ENCODE measurements around the gene RAG1.
A peak's percentile ranks its signal among the peaks of the same experiment; 100 is the strongest.

RAG1 gene

DNA sequence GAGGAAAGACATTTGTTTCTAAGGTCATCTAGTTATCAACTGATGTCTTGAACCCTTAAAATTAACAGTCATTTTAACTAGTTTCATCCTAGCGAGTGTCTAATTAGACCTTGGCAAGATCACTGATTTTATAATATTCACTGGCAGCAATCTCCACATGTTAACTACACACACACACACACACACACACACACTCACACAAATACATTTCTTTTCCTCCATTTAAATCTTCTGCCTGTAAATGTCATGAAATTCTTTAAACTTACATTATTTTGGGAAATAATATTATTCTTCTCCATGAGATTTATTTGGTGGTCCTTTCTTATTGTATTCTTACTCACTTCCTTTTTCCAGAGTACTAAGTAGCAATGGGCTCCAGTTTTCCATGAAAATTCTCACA is 23.6 kb downstream of the RAG1 start:
- DNase-seq: no peak

DNA sequence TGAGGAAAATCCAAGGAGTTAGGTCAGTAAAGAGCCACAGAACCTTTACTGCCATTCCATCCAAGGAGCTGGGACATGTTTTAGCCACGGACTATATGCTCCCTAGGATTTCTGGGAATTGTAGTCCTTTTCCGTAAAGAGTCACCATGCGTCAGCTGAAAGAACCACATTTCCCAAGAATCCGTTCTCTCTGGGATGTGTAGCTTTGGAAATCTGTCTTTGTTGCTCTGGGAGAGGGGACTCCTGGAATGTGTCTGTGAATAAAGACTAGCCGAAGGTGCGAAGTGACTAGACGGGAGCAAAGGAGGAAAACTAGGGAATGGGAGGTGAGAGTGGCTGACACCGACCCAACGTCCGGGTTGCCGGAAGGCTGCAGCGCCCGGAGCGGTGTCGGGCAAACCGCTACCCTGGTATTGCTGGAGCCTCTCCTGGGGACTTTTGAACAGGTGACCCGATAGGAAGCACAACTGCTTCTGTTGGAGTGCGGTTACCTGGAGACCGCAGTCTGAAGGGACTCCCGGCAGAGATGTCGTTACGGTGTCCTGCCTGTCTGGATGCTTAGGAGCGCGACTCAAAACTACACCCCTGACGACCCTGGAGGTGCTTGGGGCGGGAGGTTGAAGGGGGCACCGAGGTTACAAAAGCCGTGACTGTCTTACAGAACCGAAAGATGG is 26.6 kb downstream of the RAG1 start, which contains the start of gene IFTAP:
IFTAP (plus strand) TSS at position 187 of the 674 bp plus-strand sequence. CDS start 15,602 bp downstream, outside the sequence.
- DNase-seq: peak; percentile 89

DNA sequence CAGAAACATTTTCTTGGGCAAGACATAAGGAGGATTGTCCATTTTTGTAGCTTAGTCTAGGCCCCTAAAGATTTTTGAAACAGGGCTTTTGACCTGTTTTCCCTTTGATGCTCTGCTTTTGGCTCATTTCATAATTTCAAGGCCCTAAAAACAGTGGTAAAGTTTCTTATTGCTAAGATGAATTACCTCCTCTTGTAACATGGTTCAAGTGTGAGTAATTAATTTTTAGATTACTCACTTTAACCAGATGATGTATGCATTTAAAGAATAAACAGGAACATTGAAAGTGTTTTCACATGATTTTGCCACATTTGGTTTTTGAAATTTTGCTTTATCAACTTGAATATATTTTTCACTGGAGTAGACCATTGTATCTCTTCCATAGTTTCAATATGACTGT is 29.1 kb downstream of the RAG1 start:
- DNase-seq: no peak

DNA sequence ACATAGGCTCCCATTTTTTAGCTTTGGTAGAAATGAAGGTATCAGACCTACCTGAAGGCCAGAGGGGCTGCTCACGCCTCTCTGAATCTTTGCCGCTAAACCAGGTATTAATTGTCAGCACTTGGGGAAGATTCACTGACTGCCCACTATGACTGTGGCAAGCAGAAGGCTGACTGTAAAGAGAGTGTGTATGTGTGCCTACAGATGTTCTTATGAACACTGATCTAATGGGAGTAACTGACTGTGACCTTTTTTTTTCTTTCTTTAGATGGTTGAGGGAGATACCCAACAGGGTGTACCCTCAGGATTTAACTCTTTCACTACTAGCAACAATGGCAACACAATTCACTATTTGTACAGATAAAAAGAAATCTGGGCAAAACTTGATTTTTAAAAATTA is 30.2 kb downstream of the RAG1 start, which contains the start of gene RAG2:
RAG2 (minus strand) TSS at position 186 of the 400 bp plus-strand sequence. CDS start 4,068 bp downstream, outside the sequence.
- DNase-seq: no peak

DNA sequence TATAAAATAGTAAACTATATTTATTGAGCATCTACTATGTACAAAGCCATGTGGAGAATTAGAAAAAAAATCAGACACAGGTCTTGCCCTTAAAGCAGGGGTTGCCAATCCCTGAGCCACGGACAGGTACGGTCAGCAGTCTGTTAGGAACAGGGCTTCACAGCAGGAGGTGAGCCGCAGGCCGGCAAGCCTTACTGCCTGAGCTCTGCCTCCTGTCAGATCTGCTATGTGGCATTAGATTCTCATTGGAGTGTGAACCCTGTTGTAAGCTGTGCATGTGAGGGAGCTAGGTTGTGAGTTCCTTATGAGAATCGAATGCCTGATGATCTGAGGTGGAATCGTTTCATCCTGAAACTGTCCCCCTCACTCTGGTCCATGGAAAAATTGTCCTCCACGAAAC is 32.4 kb downstream of the RAG1 start:
- no peak for DNase-seq

DNA sequence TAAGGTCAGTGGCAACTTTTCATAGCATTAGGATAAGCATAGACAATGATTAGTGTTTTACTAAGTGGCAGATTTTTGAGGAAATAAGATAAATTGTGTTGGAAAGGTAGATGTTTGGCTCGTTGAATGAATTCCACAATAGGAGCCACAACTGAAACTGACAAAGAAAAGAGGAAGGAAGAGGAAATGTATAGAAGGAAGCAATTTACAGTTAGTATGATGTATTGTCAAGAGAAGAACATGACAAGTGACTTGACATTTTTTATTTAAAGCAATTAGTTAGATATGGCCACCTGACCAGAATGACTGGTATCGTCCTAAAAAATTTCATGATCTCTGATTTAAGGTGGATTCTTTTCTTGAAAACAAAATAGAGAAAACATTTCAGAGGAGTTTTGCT is 33.3 kb downstream of the RAG1 start:
- no peak for DNase-seq

DNA sequence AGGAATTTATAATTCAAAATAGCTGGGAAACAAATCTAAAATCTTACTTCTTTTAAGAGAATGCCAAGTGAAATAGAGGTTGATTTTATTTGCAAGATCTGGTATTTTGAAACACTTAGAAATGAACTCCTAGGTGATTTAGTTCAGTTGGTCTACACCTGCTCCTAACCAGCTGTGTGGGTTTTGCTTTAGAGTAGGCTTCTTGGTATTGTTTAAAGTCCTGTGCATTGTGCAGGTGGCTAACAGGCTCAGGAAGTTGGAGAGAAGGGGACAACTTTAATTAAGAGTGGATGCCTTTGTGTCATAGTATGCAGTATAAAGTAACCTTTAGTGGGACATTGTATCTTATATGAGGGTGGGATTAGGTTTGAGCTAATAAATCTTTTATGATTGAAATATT is 34.3 kb downstream of the RAG1 start:
- DNase-seq: no peak

DNA sequence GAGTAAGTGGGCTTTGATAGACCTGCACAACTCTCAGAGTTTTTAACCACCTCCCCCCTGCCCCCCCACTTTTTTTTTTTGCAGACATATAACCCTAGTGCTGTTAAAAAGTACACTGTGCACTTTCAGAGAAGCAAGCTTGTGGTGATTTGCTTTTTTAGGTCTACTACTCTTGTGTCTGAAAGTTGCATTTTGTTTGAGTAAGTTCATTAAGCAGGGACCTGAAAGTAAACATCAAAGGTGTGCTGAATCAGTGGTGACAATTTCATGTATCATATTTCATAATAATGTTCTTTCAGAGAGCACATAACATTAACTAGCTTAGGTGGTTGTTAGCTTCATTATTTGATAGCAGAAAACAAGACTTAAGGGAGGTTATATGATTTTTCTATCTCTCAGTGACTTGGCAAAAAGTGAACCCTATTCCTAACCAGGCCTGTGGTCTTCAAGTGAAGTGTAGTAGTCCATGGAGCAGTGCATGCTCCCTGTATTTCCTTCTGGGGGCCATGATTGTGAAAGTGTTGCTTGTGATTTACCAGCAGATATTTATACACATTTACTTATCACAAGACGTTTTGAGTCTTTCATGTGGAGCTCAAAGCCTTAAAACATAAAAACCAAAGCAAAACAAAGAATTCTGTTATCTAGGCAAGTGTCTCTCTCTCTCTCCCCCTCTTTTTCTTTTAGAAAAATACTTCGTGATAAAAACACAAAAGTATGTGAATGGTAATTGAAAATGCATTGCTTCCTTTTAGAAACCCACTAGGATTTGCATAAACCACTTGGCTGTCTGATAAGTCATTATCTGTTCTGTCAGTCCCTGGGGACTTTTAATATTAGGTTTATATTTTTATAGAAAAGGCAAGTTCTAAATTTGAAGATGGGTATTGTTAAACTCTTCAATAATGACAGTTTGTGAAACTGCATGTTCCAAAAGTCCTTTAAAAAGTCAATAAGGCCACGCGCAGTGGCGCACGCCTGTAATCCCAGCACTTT is 37.7 kb downstream of the RAG1 start:
- no peak for DNase-seq

DNA sequence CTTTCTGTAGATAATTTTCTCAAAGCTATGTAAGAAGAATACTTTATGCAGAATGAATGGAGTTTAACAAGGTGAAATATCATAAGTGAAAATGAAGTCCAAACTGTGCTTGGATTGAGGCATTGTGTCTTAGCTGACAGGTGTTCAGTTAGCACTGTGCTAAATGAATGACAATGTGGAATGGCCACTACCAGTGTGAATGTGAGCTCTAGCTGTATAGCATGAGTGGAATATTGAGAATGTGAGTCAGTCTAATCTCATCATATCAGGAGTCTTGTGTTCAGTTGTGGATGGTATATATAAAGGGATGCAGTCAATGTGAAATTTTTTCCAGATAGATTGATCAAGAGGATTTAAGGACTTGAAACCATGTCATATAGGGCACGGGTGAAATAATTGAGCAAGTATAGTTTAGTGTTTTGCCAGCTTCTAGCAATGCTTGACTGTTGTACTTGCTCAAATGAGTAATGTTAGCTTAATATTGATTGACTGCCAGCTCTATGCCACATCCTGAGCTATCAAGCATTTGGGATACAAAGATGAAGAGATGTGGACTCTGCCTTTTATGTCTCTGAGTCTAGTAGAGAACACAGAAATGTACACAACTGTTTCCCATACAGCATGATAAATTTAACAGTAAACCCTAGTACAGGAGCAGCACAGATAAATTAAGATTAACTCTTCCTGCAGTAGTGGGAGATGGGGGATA is 40.8 kb downstream of the RAG1 start:
- no peak for DNase-seq

DNA sequence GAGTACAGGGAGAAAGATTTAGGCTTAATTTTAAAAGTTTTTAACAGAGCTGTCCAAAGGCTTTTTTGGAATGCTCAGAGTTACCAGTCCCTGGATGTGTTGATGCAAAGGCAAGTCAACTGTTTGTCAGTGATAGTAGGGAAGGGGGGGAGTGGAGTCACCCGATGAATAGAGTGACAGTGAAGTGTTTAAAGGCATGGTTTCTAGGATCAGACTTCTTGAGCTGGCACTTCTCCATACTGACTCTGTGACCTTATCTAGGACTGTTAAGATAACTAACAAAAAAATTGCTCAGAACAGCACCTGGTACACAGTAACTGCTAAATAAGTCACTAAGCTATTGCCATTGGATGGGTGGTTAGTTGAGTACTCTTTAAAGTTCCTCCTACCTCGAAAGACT is 41.6 kb downstream of the RAG1 start:
- DNase-seq: no peak

DNA sequence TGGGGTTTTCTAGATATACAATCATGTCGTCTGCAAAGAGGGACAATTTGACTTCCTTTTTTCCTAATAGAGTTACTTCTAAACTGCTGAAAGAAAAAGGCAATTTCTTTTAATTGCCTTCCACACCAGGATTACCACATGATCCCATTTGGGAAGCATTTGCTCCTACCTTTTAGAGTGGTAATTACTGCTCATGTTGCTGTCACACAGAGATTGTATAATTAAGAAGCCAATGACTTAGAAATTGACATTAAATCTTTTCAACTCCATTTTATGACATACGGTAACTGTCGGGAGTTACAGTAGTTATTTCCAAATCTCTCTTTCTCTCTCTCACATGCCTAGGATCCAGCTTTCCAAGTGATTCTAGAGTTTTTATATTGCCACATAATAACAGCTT is 48.0 kb downstream of the RAG1 start:
- DNase-seq: no peak

DNA sequence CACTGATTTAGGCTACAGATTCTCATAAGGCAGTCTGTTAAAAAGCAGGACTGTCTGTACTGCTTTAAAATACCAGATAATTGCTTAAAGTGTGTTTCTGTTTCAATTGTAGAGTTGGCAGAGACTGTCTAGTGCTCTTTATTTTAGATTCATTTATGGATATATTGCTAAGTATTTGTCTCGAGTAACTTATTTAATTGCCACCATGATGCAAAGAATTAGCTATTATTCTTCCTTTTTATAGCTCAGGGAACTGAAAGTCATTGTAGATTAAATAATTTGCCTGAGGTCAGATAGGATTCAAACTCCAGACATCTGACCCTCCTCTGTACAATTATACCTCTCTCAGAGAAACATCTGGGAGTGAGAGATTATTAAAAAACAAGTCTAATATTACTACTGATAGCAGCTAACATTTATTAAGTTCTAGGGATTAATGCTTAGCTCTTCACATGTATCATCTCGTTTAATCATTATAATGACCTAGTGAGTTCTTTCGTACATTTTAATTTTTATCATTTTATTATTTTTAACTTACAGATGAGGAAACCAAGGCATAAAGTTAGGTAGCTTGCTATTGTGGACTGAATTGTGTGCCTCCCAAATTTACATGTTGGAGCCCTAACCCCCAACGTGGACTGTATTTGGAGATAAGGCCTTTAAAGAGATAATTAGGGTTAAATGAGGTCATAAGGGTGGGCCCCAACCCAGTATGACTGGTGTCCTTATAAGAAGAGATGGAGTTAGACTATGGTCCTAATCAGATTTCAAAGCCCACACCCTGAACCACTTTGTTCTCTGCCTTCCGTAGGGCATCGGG is 49.9 kb downstream of the RAG1 start:
- no peak for DNase-seq

DNA sequence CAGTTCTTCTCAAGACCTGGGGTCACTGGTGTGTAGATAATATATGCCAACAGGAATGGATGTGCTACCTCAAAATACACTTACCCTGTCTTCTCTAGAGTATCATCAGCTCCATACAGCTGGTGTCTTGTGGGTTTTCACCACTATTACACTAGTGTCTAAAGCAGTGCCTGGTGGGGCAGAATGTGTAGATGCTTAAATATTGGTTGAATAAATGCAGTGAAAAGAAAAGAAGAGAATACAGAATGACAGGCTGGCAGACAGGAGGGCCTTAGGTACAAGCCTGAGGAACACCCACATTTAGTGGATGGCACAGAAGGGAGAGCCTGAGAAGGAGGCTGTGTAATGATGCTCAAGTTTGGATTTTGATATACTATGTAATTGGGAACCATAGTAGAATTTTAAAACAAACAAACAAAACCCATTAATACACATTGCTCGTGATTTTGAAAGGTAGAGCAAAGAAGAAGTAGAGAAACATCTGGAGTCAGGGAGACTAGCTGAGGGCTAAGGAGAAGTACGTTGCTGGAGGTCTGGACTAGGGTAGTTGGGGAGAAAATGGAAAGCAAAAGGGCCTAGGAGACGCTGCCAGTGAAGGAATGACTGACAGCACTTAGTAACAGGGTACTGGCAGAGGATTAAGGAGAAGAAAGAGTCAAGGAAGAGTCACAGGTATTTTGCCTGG is 50.7 kb downstream of the RAG1 start:
- no peak for DNase-seq

DNA sequence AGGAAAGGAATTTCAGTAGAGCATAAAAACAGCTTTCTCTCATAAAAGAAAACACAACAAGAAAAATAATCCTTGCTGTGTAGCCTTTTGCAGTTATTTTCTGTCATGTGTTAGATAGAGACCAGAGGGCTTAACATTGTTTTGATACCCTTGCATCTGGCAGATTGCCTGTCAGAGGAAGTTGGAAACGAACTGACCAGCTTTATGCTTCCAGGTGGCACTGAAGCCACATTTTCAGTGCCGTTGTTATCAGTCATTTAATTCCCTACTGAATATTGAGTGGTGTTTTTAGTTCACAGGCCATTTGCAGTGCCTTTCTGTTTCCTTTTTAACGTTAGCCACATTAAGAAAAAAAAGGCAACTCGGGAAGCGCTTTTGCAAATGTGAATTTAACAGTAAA is 51.7 kb downstream of the RAG1 start:
- DNase-seq: no peak

DNA sequence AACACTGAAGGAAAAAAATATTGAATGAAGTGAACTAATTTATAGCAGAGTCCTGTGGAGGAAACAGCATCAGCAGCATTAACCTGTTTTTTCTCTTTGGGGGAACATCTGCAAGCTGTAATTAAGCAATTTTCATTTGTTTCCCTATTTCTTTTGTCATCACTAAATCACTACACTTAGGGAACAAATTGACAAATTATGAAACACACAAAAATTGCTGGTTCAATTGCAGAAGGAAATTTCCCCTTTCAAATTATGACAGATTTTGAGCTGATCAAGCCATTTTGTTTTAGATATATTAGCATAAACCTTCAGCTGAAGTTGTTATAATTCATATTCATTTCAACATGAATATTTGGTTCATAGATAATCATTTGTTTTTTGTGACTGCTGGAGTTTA is 52.4 kb downstream of the RAG1 start:
- DNase-seq: no peak

DNA sequence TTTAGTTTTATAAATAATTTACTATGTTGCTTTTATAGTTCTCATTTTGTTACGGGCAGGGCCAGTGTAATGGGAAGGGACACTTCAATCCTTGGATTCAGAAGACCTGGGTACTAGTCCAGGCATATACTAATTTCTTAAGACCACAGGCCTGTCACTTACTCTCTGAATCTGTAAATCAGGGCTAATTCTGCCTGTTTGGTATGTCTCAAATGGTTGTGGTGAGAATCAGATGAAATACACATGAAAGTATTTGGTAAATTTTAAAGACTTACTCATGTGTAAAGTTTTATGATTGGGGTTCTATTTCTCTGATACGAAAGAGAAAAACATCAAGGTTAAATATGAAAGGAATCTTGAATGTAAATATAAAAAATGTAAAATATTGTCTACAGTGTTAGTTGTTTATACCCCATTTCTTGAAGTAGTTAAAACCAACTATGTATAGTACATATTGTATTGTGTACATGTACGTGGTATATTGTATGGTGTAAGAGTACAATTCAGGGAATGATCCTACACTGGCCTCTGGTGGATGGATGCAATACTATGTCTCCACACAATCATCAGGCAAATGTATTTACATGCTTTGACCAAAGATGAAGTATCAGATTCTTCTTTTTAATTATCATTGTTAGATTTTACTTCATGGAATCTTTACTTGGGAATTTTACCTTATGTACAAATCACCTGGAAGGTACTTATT is 54.8 kb downstream of the RAG1 start:
- no peak for DNase-seq

DNA sequence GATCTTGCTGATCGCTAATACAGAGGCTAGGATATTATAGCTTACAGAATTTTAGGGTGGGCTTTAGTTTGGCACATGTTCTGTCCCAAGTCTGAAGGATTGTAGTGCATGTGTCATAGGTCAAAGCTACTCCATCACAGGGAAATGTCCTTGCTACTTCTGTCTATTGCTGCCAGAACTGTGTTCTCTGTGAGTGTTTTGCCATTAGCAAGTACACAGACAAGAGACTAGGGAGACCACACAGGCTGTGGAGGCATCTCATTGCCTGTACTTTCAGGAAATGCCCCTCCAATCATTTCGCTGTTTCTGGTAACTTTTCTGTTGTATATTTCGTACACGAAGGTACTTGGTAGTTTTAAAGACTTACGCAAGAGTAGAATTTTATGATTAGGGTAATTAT is 55.7 kb downstream of the RAG1 start:
- no peak for DNase-seq

DNA sequence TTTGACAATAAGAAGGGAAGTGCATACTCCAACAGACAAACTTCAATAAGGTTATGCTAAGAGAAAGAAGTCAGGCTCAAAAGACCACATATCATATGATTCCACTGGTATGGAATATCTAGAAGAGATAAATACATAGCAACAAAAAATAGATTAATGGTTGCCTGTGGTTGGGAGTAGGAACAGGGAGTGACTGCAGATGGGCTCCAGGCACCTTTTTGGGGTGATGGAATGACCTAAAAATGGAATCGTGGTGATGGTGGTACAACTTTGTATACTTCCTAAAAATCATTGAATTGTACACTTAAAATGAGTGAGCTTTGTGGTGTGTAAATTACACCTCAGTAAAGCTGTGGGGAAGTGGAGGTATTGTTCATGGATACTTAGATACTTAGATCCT is 59.2 kb downstream of the RAG1 start:
- no peak for DNase-seq

DNA sequence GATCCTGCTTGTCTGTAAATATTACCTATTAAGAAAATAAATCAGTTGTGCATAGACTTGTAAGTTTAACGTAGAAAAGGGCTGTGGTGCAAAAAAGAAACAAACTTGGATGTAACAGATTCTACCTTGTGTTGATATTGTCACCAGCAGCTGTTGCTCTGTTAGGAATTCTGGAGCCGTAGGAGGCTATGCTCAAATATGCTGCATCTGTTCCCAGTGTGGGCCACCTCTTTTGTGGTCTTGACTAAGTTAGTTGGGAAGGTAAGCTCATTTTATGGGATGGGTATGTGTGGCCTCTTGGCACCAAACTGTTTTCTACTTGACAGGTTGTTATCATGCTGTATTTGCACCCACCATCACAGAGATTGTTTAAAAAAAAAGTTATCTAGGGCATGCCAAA is 59.7 kb downstream of the RAG1 start:
- DNase-seq: no peak

DNA sequence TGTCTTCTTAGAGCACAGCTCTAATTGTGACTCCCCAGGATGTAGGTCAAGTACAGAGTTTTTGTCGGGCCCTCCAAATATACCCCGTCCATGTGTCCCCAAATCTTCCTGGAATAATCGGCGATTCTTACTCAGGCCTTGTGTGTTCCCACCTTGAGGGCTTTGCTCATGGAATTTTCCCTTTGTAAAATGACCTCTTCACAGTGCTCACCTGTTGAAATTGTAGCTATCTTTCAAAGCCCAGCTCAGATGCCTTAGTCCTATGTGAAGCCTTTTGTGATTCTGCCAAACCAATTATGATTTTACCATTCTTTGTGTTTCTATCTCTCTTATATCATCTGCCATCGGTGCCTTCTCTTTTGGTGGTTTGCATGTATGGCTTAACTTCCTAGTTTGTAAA is 60.3 kb downstream of the RAG1 start:
- no peak for DNase-seq

DNA sequence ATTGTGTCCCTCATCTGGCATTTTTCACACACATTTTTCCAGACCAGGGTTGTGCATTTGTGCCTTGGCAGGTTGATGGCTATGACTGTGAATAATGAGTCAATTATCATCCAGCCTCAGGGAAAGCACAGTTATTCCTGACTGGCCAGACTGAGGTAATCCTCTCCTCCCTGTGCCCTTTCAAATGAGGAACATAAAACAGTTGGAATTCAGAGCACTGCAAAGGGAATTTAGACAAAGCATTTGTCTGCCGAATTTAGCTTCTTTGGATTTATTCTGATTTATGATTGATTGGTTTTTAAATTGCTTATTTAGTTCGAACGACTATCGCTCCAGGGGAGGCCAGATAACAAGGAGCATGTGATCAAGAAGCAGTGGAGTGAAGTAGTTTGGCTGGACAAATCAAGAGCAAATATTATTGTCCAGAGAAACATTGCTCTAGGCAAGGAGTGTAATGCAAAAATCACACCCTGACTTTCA is 61.0 kb downstream of the RAG1 start:
- DNase-seq: peak; percentile 65

All from islet precursor cell (in vitro differentiated cells).